OCI-LY3 (cell line): Measurements from ENCODE around the gene ALDOB.

Experiments used
- H2AFZ ChIP-seq: fragments of 200-600, 300-600 bp; shearing (Covaris generic); 2 replicates; pipeline ENCODE4 v1.6.0; 2014; ENCODE audit warnings: antibody characterized with exemption, low read depth, low read length
- H3K27ac ChIP-seq: fragments of 200-600, 300-600 bp; sonication (generic); 2 replicates; pipeline ENCODE4 v1.5.1; 2014; ENCODE audit warnings: mild to moderate bottlenecking, low read length, moderate library complexity, mixed read lengths
- H3K27me3 ChIP-seq: fragments of 200-600, 300-600 bp; sonication (generic); 2 replicates; pipeline ENCODE4 v1.6.1; 2014; ENCODE audit warnings: low read depth, low read length, mixed read lengths
- H3K36me3 ChIP-seq: fragments of 200-600, 300-600 bp; sonication (generic); replicated peaks from 2 replicates; pipeline ENCODE3; 2014; ENCODE audit warnings: low read depth, low read length, mixed read lengths
- H3K4me1 ChIP-seq: fragments of 300-600, 200-600 bp; sonication (generic); 2 replicates; pipeline ENCODE4 v1.6.1; 2014; ENCODE audit warnings: low read length, mixed read lengths
- H3K4me2 ChIP-seq: fragments of 200-600, 300-600 bp; sonication (generic); 2 replicates; pipeline ENCODE4 v1.6.1; 2014; ENCODE audit warnings: low read length, mixed read lengths
- H3K4me3 ChIP-seq: fragments of 300-600, 200-600 bp; sonication (generic); 2 replicates; pipeline ENCODE4 v1.5.1; 2014; ENCODE audit warnings: antibody characterized with exemption, mild to moderate bottlenecking, low read length, moderate library complexity
- H3K79me2 ChIP-seq: fragments of 300-600, 200-600 bp; shearing (Covaris generic); 2 replicates; pipeline ENCODE4 v1.6.1; 2014; ENCODE audit warnings: mild to moderate bottlenecking, low read length, mixed read lengths
- H3K9ac ChIP-seq: fragments of 300-600, 200-600 bp; shearing (Covaris generic); 2 replicates; pipeline ENCODE4 v1.6.0; 2014; ENCODE audit warnings: mild to moderate bottlenecking, low read length, moderate library complexity
- H3K9me3 ChIP-seq: fragments of 200-600, 300-600 bp; shearing (Covaris generic); 2 replicates; pipeline ENCODE4 v1.6.1; 2014; ENCODE audit warnings: low read length, mixed read lengths; ENCODE audit not compliant: insufficient read depth
- H4K20me1 ChIP-seq: fragments of 200-600, 300-600 bp; sonication (generic); 2 replicates; pipeline ENCODE4 v1.6.1; 2016; ENCODE audit warnings: low read length, mixed read lengths; ENCODE audit not compliant: insufficient read depth
- EZH2phosphoT487 ChIP-seq: fragments of 200-600 bp; shearing (Covaris generic); IDR thresholded peaks from 2 replicates; pipeline ENCODE4 v1.6.1; 2018; ENCODE audit warnings: antibody characterized with exemption, mixed run types, low read depth
- TF ChIP-seq, protein P1 (sequence below): fragments of 200-600, 300-600 bp; sonication (generic); IDR thresholded peaks from 2 replicates; pipeline ENCODE4 v1.5.1; 2014; ENCODE audit warnings: antibody characterized with exemption, low read length, low read depth

The ALDOB gene

DNA sequence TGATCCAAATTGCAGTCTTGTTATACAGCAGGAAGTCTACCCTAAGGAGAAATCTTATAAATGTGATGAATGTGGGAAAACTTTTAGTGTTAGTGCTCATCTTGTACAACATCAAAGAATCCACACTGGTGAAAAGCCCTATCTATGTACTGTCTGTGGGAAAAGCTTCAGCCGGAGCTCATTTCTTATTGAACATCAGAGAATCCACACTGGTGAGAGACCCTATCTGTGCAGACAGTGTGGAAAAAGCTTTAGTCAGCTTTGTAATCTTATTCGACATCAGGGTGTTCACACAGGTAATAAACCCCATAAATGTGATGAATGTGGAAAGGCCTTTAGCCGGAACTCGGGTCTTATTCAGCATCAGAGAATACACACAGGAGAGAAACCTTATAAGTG is 26.5 kb downstream of the ALDOB start:
- TF ChIP-seq EZH2phosphoT487 = no peak
- TF ChIP-seq, protein P1, sequence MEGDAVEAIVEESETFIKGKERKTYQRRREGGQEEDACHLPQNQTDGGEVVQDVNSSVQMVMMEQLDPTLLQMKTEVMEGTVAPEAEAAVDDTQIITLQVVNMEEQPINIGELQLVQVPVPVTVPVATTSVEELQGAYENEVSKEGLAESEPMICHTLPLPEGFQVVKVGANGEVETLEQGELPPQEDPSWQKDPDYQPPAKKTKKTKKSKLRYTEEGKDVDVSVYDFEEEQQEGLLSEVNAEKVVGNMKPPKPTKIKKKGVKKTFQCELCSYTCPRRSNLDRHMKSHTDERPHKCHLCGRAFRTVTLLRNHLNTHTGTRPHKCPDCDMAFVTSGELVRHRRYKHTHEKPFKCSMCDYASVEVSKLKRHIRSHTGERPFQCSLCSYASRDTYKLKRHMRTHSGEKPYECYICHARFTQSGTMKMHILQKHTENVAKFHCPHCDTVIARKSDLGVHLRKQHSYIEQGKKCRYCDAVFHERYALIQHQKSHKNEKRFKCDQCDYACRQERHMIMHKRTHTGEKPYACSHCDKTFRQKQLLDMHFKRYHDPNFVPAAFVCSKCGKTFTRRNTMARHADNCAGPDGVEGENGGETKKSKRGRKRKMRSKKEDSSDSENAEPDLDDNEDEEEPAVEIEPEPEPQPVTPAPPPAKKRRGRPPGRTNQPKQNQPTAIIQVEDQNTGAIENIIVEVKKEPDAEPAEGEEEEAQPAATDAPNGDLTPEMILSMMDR = no peak
- Histone ChIP-seq H3K27ac (no peak overlapping the region), H3K4me3 (no peak overlapping the region), H2AFZ (no peak overlapping the region), H3K4me1 (no peaks in the 10 kb centered on the region), H3K4me2 (no peak overlapping the region), H3K9ac (no peak overlapping the region), H3K27me3 (no peaks in the 10 kb centered on the region), H3K36me3 (peaks cover 74% of the 10 kb centered on the region), H3K79me2 (no peaks in the 10 kb centered on the region), H3K9me3 (peaks cover 42% of the 10 kb centered on the region), H4K20me1 (no peaks in the 10 kb centered on the region)

DNA sequence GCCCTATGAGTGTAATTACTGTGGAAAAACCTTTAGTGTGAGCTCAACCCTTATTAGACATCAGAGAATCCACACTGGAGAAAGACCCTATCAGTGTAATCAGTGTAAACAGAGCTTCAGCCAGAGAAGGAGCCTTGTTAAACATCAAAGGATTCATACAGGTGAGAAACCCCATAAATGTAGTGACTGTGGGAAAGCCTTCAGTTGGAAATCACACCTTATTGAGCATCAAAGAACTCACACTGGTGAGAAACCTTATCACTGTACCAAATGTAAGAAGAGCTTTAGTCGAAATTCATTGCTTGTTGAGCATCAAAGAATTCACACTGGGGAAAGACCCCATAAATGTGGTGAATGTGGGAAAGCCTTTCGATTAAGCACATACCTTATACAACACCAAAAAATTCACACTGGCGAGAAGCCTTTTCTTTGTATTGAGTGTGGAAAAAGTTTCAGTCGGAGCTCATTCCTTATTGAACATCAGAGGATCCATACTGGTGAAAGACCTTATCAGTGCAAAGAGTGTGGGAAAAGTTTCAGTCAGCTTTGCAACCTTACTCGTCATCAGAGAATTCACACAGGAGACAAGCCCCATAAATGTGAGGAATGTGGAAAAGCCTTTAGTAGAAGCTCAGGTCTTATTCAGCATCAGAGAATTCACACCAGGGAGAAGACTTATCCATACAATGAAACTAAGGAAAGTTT is 27.0 kb downstream of the ALDOB start:
- H3K27ac ChIP-seq = no peak overlapping the region
- H3K9me3 ChIP-seq = peaks cover 45% of the 10 kb centered on the region
- no peak overlapping the region for H3K4me2 ChIP-seq
- peaks cover 79% of the 10 kb centered on the region for H3K36me3 ChIP-seq
- no peak overlapping the region for H2AFZ ChIP-seq
- no peaks in the 10 kb centered on the region for H3K4me1 ChIP-seq
- no peaks in the 10 kb centered on the region for H3K27me3 ChIP-seq
- TF ChIP-seq EZH2phosphoT487 = no peak
- TF ChIP-seq, protein P1 = no peak
- H3K4me3 ChIP-seq = no peak overlapping the region
- H3K79me2 ChIP-seq = no peaks in the 10 kb centered on the region
- no peak overlapping the region for H3K9ac ChIP-seq
- H4K20me1 ChIP-seq = no peaks in the 10 kb centered on the region

DNA sequence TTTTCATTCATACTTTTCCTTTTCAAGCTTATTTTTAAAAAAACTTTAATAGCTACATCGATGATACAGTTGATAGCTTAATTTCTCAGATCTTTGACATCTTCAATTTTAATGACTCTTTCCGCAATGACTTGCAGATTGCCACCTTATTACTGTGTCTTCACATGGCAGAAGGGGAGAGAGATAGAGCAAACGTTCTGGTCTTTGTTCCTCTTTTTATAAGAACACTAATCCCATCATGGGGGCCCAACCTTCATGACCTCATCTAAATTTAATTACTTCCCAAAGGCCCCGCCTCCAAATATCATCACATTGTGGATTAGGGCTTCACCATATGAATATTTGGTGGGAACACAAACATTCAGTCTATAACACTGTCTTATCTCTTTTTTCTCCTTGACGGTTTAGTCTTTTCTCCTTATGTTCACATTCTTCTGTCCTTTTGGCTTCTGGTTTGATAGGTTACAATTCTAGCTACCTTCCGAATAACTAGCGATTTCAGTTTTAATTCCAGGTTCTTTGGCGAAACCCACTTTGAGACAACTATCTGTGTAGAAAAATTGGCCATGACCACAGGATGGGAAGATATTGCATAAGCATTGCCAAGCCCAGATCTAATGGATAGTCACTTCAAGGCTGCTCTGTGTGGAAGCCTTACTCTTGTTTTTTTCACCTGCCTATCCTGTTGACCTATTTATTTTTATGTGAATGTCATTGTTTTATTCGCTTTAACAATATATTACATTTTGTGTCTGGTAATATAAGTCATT is 31.9 kb downstream of the ALDOB start:
- Histone ChIP-seq H3K9ac (no peak overlapping the region), H4K20me1 (no peaks in the 10 kb centered on the region), H3K27me3 (no peaks in the 10 kb centered on the region), H3K36me3 (peaks cover 87% of the 10 kb centered on the region), H3K4me3 (no peak overlapping the region), H3K27ac (no peak overlapping the region), H3K4me2 (no peak overlapping the region), H3K79me2 (peaks cover 22% of the 10 kb centered on the region), H3K4me1 (peaks cover 10% of the 10 kb centered on the region), H3K9me3 (peaks cover 21% of the 10 kb centered on the region), H2AFZ (no peak overlapping the region)
- no peak for TF ChIP-seq EZH2phosphoT487
- TF ChIP-seq, protein P1 = no peak

DNA sequence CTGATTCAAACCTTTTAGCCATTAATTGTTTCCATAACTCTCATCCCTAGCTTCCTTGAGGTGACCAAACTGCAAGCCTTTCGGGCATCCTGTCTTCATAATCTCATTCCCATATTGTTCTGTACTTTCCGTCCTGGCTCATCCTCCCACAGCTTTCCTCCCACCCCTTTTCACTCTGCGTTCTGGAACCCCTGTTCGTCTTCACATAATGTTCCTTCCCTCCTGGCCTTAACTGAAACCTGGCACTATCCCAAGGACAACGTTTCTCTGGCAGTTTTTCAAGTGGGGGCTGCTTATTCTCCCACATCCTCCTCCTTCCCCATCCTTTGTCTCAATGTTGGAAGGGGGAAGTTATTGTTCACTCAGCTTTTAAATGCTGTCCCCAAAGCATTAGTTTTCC is 35.5 kb downstream of the ALDOB start:
- H4K20me1 ChIP-seq = no peaks in the 10 kb centered on the region; the same call in 1 of the 2 replicates
- H3K4me2 ChIP-seq = peak overlapping the region; percentile 96
- H3K9me3 ChIP-seq = peaks cover 3% of the 10 kb centered on the region; the same call in 1 of the 2 replicates
- TF ChIP-seq, protein P1 = no peak
- 0 out of 2 replicates have a peak overlapping the region, but pooled peaks have one; percentile 83 for H3K9ac ChIP-seq
- H3K4me3 ChIP-seq = peak overlapping the region; percentile 90; the same call in 1 of the 2 replicates
- H3K27ac ChIP-seq = no peak overlapping the region
- H3K27me3 ChIP-seq = no peaks in the 10 kb centered on the region
- H3K36me3 ChIP-seq = peaks cover 70% of the 10 kb centered on the region
- H3K79me2 ChIP-seq = peaks cover 54% of the 10 kb centered on the region
- H2AFZ ChIP-seq = no peak overlapping the region
- H3K4me1 ChIP-seq = peaks cover 17% of the 10 kb centered on the region
